H1 (cell line): ENCODE results near the gene GNAQ. TPM values are rescaled to one million over a fixed set of nuclear protein-coding genes. Genes with fewer than 3 reads are reported as not detected.

Source experiments
- CHD7 ChIP-seq: fragments of 300-600 bp; sonication (generic); IDR thresholded peaks from 2 replicates; pipeline ENCODE4 v1.7.1; 2012; ENCODE audit warnings: low read length, moderate library complexity, mild to moderate bottlenecking, inconsistent platforms; ENCODE audit not compliant: insufficient replicate concordance
- E2F6 ChIP-seq: IDR thresholded peaks from 2 replicates; pipeline ENCODE4 v1.6.1; 2012; ENCODE audit warnings: inconsistent platforms
- polyA plus RNA-seq, 7 experiments: library from polyadenylated mRNA; depleted of rRNA in 3 of 7; stranded (reverse) in 5 of 7; unstranded in 2 of 7; fragments of >200 nt in 5 of 7; fragments of 200-250 nt in 2 of 7; gene quantifications; 1 replicate in 5 of 7; 2 replicates in 1 of 7; 4 replicates in 1 of 7; pipeline versions ENCODE4 v1.2.1 to v1.2.3, GENCODE V29; 2011 to 2013; ENCODE audit warnings: missing spikeins in 2 of 7, mixed read lengths in 2 of 7
- total RNA-seq: library from RNA; stranded (reverse); fragmentation: NEBNext Ultra II Directional; extraction: Animal tissue kit (Norgen Biotek cat#: 25700); gene quantifications from 2 replicates; pipeline ENCODE4 v1.2.1, GENCODE V29; 2021

GNAQ gene
- total and polyA plus RNA-seq, 2 of the 8 experiments (the other 6 are each of a cell fraction or from before 2014, with no cell fraction given): 22.8 to 63.8 TPM

- TF ChIP-seq CHD7 (no peak), E2F6 (no peak)
These were observed 14.4 kb downstream of the GNAQ start (continued) for GRCh38 chr9:78017190-78017693.
